BLaER1 (cell line): ENCODE results near the gene TAS1R2.
A peak's percentile ranks its signal among the peaks of the same experiment; 100 is the strongest.
"Not testable (repeated sequence)": the region's sequence is repeated elsewhere in the genome, so short reads cannot be mapped to it uniquely, and the experiment has no call there.

Experiments used
- H3K27ac ChIP-seq: shearing (Covaris generic); formaldehyde crosslinking; 2 replicates; pipeline ENCODE4 v1.8.1; 2022
- H3K27me3 ChIP-seq: shearing (Covaris generic); formaldehyde crosslinking; 2 replicates; pipeline ENCODE4 v1.8.1; 2022
- H3K36me3 ChIP-seq: shearing (Covaris generic); formaldehyde crosslinking; 2 replicates; pipeline ENCODE4 v1.8.1; 2022
- H3K4me1 ChIP-seq: shearing (Covaris generic); formaldehyde crosslinking; 2 replicates; pipeline ENCODE4 v1.8.1; 2022
- H3K4me2 ChIP-seq: shearing (Covaris generic); formaldehyde crosslinking; 2 replicates; pipeline ENCODE4 v1.8.1; 2022
- H3K4me3 ChIP-seq: shearing (Covaris generic); formaldehyde crosslinking; 2 replicates; pipeline ENCODE4 v1.8.1; 2022
- H3K9ac ChIP-seq: shearing (Covaris generic); formaldehyde crosslinking; 2 replicates; pipeline ENCODE4 v1.8.1; 2022
- H3K9me3 ChIP-seq: shearing (Covaris generic); formaldehyde crosslinking; 2 replicates; pipeline ENCODE4 v1.8.1; 2022
- H4K20me1 ChIP-seq: shearing (Covaris generic); formaldehyde crosslinking; 2 replicates; pipeline ENCODE4 v1.8.1; 2022
- Cebpa-rat ChIP-seq: shearing (Covaris generic); IDR thresholded peaks from 2 replicates; pipeline ENCODE4 v1.8.1; 2022

The TAS1R2 gene

DNA sequence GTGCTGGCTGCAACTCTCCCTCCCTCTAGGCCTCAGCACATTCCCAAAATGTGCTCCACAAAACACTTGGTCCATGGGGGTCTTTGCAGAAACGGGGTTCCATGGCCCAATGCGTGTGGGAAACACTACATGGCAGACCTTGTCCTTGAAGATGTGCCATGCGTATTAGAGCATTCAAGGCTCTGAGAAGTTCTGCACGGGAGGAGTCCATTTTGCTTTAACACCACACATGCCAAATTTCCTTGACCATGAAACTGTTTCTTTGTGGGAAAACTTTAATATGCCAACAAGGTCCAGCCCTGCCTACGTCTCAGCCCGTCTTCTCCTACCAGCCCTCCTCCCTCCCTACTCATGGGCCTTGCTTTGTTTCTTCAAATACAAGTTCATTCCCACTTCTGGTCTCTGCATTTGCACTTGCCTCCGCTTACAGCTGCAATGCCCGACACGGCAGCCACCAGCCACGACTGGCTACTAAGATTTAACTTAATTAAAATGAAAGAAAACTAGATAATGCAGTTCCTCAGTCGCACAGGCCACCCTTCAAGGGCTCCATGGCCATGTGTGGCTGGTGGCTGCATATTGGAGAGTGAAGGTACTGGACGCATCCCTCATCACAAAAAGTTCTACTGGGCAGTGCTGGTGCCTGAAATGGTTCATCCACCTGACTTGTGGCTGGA, 19.2 kb upstream of the TAS1R2 start:
- TF ChIP-seq Cebpa-rat = no peak
- no peaks in the 10 kb centered on the region for H3K4me1 ChIP-seq
- H3K9ac ChIP-seq = no peak overlapping the region
- H3K27ac ChIP-seq = no peak overlapping the region
- no peaks in the 10 kb centered on the region for H4K20me1 ChIP-seq
- H3K36me3 ChIP-seq = peaks cover 66% of the 10 kb centered on the region
- H3K4me3 ChIP-seq = no peak overlapping the region
- H3K4me2 ChIP-seq = no peak overlapping the region
- H3K9me3 ChIP-seq = no peaks in the 10 kb centered on the region
- no peaks in the 10 kb centered on the region for H3K27me3 ChIP-seq

DNA sequence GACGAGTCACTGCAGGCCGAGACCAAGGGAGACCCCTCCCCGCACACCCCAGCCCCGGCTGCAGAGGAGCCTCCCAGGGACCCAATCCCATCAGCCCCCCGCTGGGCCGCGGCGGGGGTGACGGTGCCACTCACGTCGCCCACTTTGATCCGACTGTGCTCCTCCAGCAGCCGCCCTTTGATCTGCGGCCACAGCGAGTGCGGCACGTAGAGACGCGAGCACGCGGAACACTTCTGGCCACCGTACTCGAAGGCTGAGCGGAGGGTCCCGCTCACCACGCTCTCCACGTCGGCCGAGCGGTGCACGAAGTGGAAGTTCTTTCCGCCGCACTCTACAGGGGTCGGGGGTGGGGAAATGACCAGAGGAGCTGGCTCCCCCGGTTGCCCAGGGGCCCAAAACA, 17.8 kb upstream of the TAS1R2 start:
- TF ChIP-seq Cebpa-rat = no peak
- Histone ChIP-seq H3K9ac (no peak overlapping the region), H4K20me1 (no peaks in the 10 kb centered on the region), H3K4me2 (no peak overlapping the region), H3K27me3 (no peaks in the 10 kb centered on the region), H3K4me1 (no peaks in the 10 kb centered on the region), H3K9me3 (no peaks in the 10 kb centered on the region), H3K27ac (no peak overlapping the region), H3K36me3 (peaks cover 66% of the 10 kb centered on the region), H3K4me3 (no peak overlapping the region)

GRCh38 chr1:18876210-18876609, 16.8 kb upstream of the TAS1R2 start:
- Histone ChIP-seq H3K36me3 (peaks cover 64% of the 10 kb centered on the region), H3K4me3 (no peak overlapping the region), H3K9me3 (no peaks in the 10 kb centered on the region), H3K27me3 (no peaks in the 10 kb centered on the region), H3K9ac (no peak overlapping the region), H3K27ac (no peak overlapping the region), H3K4me1 (peaks cover 6% of the 10 kb centered on the region; the same call in 1 of the 2 replicates), H3K4me2 (no peak overlapping the region), H4K20me1 (no peaks in the 10 kb centered on the region)
- TF ChIP-seq Cebpa-rat = no peak

- no peak overlapping the region for H3K4me3 ChIP-seq
- H3K9ac ChIP-seq = no peak overlapping the region
- no peaks in the 10 kb centered on the region for H4K20me1 ChIP-seq
- peaks cover 59% of the 10 kb centered on the region for H3K36me3 ChIP-seq
- no peak overlapping the region for H3K27ac ChIP-seq
- H3K4me2 ChIP-seq = no peak overlapping the region
- H3K4me1 ChIP-seq = peaks cover 8% of the 10 kb centered on the region; the same call in 1 of the 2 replicates
- TF ChIP-seq Cebpa-rat = no peak
- no peaks in the 10 kb centered on the region for H3K9me3 ChIP-seq
- no peaks in the 10 kb centered on the region for H3K27me3 ChIP-seq
These were observed 16.3 kb upstream of the TAS1R2 start for GRCh38 chr1:18875796-18876128.

DNA sequence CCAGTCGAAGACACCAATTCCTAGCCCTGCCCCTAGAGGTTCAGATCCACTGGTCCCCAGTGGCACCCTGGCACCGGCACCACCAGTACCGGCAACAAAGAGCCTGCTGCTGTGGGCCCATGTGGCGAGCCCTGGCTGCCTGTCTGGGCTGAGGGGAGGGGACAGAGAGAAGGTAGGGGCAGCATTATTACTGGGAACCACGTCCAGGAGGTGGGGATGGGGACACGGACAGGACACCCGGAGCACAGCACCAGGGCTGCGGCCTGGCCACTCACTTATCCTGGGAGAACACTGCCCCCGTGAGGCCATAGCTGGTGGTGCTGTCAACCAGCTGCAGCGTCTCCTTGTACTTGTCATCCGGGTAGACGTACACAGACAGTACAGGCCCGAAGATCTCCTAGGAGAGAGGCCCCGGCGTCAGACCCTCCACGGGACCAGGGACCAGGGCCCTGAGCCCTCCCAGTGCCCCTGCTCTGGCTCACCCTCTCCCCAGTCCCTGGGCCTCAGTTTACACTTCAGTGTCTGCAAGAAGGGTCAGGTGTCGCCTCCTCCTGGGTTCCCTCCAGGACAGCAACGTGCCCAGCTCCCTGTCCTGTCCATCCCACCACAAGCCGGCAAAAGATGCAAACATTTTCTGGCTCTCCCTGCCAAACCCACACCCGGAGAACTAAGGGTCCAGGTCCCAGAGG, 15.8 kb upstream of the TAS1R2 start:
- Histone ChIP-seq H3K4me3 (no peak overlapping the region), H3K9ac (no peak overlapping the region), H3K27me3 (no peaks in the 10 kb centered on the region), H3K4me1 (peaks cover 8% of the 10 kb centered on the region; the same call in 1 of the 2 replicates), H3K27ac (no peak overlapping the region), H3K9me3 (no peaks in the 10 kb centered on the region), H4K20me1 (no peaks in the 10 kb centered on the region), H3K4me2 (no peak overlapping the region), H3K36me3 (peaks cover 55% of the 10 kb centered on the region)
- no peak for TF ChIP-seq Cebpa-rat

DNA sequence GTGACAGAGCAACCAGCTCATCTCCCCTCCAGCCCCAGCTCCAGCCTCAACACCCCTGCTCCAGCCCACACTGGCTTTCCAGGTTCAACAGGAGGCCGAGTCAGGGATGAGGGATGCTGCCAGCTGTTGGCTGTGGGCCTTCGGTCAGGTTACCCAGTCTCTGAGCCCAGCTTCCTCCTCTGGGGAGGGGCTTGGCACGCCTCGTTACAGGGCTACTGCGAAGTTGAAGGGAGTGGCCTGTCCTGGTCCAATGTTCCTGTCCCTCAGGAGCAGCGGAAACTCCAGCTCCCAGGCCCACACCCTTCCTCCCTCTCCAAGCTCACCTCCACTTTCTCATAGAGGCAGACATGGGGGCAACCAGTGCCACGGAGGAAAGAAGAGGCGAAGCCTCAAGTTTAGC, 15.1 kb upstream of the TAS1R2 start:
- H3K27me3 ChIP-seq = no peaks in the 10 kb centered on the region
- H3K4me3 ChIP-seq = no peak overlapping the region
- H4K20me1 ChIP-seq = no peaks in the 10 kb centered on the region
- peaks cover 54% of the 10 kb centered on the region for H3K36me3 ChIP-seq
- peaks cover 11% of the 10 kb centered on the region for H3K4me1 ChIP-seq
- TF ChIP-seq Cebpa-rat = no peak
- no peak overlapping the region for H3K4me2 ChIP-seq
- H3K9ac ChIP-seq = no peak overlapping the region
- no peaks in the 10 kb centered on the region for H3K9me3 ChIP-seq
- no peak overlapping the region for H3K27ac ChIP-seq

DNA sequence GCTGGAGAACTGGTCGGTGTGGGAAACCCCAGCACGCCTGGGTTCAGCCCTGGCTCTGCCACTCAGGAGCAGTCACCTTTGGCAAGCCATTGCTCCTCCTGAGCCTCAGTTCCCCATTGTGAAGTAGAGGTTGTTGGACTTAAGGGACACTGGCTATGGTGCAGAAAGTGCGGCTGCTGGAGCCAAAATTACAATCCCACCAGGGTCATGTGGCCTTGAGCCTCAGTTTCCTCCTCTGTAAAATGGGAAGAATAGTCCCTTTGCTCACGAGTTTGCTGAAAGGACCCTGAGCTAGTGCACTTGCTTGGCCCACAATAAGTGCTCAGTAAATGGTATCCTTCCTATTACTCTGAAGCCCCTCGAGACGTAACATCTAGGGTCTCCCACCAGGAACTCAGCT, 14.6 kb upstream of the TAS1R2 start:
- H3K27me3 ChIP-seq = no peaks in the 10 kb centered on the region
- TF ChIP-seq Cebpa-rat = no peak
- peaks cover 48% of the 10 kb centered on the region for H3K36me3 ChIP-seq
- H3K4me1 ChIP-seq = peaks cover 17% of the 10 kb centered on the region
- no peak overlapping the region for H3K9ac ChIP-seq
- H4K20me1 ChIP-seq = no peaks in the 10 kb centered on the region
- no peak overlapping the region for H3K4me2 ChIP-seq
- H3K27ac ChIP-seq = no peak overlapping the region
- H3K4me3 ChIP-seq = no peak overlapping the region
- no peaks in the 10 kb centered on the region for H3K9me3 ChIP-seq

DNA sequence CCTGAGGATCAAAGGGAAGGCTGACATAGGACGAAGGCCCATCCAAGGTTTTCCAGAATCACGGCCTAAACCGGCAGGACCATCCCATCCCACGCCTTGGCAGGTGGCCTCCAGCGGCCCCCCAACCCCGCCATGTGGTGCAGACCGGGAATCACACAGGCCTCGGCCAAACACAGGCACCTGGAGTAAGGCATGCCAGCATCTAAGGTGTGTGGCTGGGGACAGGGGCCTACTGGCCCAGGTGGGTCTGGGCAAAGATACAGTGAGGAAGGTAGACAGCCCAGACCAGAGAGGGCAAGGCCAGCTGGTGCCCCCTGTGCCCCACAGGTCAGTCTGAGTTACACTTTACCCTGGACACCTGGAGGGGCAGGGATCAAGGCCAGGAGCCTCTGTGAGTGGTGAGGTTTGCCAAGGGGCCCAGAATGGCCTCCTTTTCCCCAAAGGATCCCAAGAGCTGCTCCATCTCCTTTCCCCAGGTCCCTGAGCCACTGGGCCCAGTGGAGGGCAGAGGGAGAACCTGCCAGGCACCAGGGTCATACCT, 12.7 kb upstream of the TAS1R2 start:
- Histone ChIP-seq H3K36me3 (peaks cover 47% of the 10 kb centered on the region), H3K4me3 (no peak overlapping the region), H3K9me3 (no peaks in the 10 kb centered on the region), H3K27ac (no peak overlapping the region), H3K4me1 (peaks cover 23% of the 10 kb centered on the region), H3K27me3 (no peaks in the 10 kb centered on the region), H4K20me1 (no peaks in the 10 kb centered on the region), H3K4me2 (no peak overlapping the region), H3K9ac (no peak overlapping the region)
- TF ChIP-seq Cebpa-rat = no peak

GRCh38 chr1:18871401-18872070, 12.1 kb upstream of the TAS1R2 start:
- Histone ChIP-seq H3K9me3 (no peaks in the 10 kb centered on the region), H3K9ac (no peak overlapping the region), H3K27me3 (no peaks in the 10 kb centered on the region), H3K4me2 (peak overlapping the region; percentile 18; the same call in 1 of the 2 replicates), H4K20me1 (no peaks in the 10 kb centered on the region), H3K27ac (no peak overlapping the region), H3K4me3 (no peak overlapping the region), H3K36me3 (peaks cover 44% of the 10 kb centered on the region), H3K4me1 (peaks cover 23% of the 10 kb centered on the region)
- TF ChIP-seq Cebpa-rat = no peak

- Histone ChIP-seq H3K27me3 (no peaks in the 10 kb centered on the region), H3K4me3 (no peak overlapping the region), H3K36me3 (peaks cover 38% of the 10 kb centered on the region), H3K4me1 (peaks cover 23% of the 10 kb centered on the region), H3K9ac (no peak overlapping the region), H3K27ac (no peak overlapping the region), H4K20me1 (no peaks in the 10 kb centered on the region), H3K4me2 (peak overlapping the region; percentile 18; the same call in 1 of the 2 replicates), H3K9me3 (no peaks in the 10 kb centered on the region)
- TF ChIP-seq Cebpa-rat = no peak
These were observed 11.5 kb upstream of the TAS1R2 start for GRCh38 chr1:18870957-18871356.

- H3K4me1 ChIP-seq = peaks cover 28% of the 10 kb centered on the region
- not testable (repeated sequence) for H3K27ac ChIP-seq, H3K4me2 ChIP-seq, H3K9ac ChIP-seq, H3K27me3 ChIP-seq, H4K20me1 ChIP-seq, H3K4me3 ChIP-seq, H3K9me3 ChIP-seq
- H3K36me3 ChIP-seq = peaks cover 34% of the 10 kb centered on the region
These were observed 11.1 kb upstream of the TAS1R2 start for GRCh38 chr1:18870595-18870865.
